Activated CD4-positive, alpha-beta T cell treated with anti-CD3 and anti-CD28 coated beads for 48 hours (primary cell): ENCODE results near the gene TMEM141.

Experiments used
- DNase-seq: peaks from one replicate; pipeline ENCODE4 v3.0.0-alpha.2; 2020

The TMEM141 gene

GRCh38 chr9:136790640-136791515 is at the start of gene TMEM141:
Gene TMEM141 (plus strand): TSS chr9:136791344. CDS start chr9:136791371, 27 bp downstream.
- peak; percentile 100 for DNase-seq

- peak; percentile 64 for DNase-seq
These were observed 49.1 kb upstream of the TMEM141 start for GRCh38 chr9:136741883-136742571.

- no peak for DNase-seq
These were observed 48.4 kb upstream of the TMEM141 start, which contains the start of gene LCN10 for GRCh38 chr9:136742591-136743391. Gene LCN10 (minus strand): TSS chr9:136742940. CDS start chr9:136742903, 37 bp downstream.

- DNase-seq: no peak
These were observed 47.4 kb upstream of the TMEM141 start for GRCh38 chr9:136743639-136744211.

GRCh38 chr9:136744773-136745172 is 46.4 kb upstream of the TMEM141 start:
- DNase-seq: no peak

GRCh38 chr9:136745389-136746154 is 45.6 kb upstream of the TMEM141 start:
- DNase-seq: no peak

- DNase-seq: no peak
These were observed 45.0 kb upstream of the TMEM141 start for GRCh38 chr9:136746155-136746490.

- no peak for DNase-seq
These were observed 44.5 kb upstream of the TMEM141 start for GRCh38 chr9:136746621-136747020.

- DNase-seq: no peak
These were observed 43.7 kb upstream of the TMEM141 start for GRCh38 chr9:136747161-136748060.

- no peak for DNase-seq
These were observed 42.9 kb upstream of the TMEM141 start, which contains the start of gene LCN6 for GRCh38 chr9:136748201-136748600. Gene LCN6 (minus strand): TSS chr9:136748525. CDS start chr9:136748483, 42 bp downstream.

GRCh38 chr9:136748666-136749611 is 42.2 kb upstream of the TMEM141 start:
- DNase-seq: no peak

- DNase-seq: no peak
These were observed 40.6 kb upstream of the TMEM141 start for GRCh38 chr9:136750526-136750925.

- no peak for DNase-seq
These were observed 39.9 kb upstream of the TMEM141 start for GRCh38 chr9:136751244-136751643.

- DNase-seq: no peak
These were observed 39.3 kb upstream of the TMEM141 start for GRCh38 chr9:136751814-136752213.

GRCh38 chr9:136753371-136754058 is 37.6 kb upstream of the TMEM141 start:
- no peak for DNase-seq

- no peak for DNase-seq
These were observed 37.0 kb upstream of the TMEM141 start for GRCh38 chr9:136754059-136754572.

GRCh38 chr9:136754626-136755301 is 36.4 kb upstream of the TMEM141 start:
- DNase-seq: no peak
